Peyer's patch (tissue), 4 donors: ENCODE measurements around the gene CRYGC.

Experiments
- CTCF ChIP-seq, 6 experiments: fragments of 450-650 bp in 4 of 6; fragments of 200-600 bp in 2 of 6; sonication (generic) in 1 of 6; IDR thresholded peaks; one replicate each; pipeline ENCODE4 v1.5.1; 2017 to 2019; ENCODE audit warnings: antibody characterized with exemption in 6 of 6, mild to moderate bottlenecking in 3 of 6, moderate library complexity in 1 of 6
- POLR2A ChIP-seq, 2 donors: fragments of 450-650 bp; IDR thresholded peaks; one replicate each; pipeline ENCODE4 v1.5.1; 2017; ENCODE audit warnings: antibody characterized with exemption in 2 of 2, mild to moderate bottlenecking in 2 of 2, moderate library complexity in 2 of 2

DNA sequence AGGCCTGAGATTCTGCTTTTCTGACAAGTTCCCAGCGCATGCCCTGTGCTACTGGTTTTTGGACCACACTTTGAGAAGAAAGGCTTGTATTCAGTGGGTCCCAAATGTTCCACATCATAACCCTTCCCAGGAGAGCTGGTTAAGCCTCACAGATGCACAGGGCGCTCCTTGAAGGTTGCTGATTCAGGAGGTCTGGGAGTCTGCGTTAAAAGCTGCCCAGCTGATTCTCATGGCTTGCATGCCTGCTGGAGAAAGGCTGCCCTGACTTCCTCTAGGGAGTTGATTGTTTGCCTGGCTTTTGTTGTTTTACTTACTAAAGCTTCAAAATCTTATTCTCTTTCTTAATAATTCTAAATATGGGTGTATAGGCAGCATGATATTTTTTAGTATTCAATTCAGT is 26.0 kb downstream of the CRYGC start:
- TF ChIP-seq CTCF (IDR thresholded peaks at IDR 0.05): no peak
- no peak for TF ChIP-seq POLR2A (IDR thresholded peaks at IDR 0.05)
